ENCODE measurements around the gene AMY1C. TPM values are rescaled to one million over a fixed set of nuclear protein-coding genes. Genes with fewer than 3 reads are reported as not detected.

AMY1C gene
- total RNA-seq, 4 donors from 2014 or later, result not detected

DNA sequence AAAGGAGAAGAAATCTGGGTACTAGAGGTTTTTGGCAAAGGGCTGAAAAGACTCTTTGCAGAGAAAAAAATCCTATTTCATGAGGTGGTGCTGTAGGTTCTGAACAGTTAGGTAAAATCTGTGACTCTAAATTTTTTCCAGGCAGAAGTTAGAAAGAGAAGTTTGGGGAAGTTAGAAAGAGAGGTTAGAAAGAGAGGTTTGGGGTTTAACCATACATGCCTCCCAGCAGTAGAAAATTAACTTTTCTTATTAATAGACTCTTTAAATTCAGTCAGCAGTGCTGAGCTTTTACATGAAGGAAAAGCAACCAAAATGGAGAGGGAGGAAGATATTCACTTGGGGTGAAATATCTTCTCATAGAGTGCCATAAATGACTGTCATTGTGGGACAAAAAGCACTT lies 12.2 kb downstream of the AMY1C start:
- Histone ChIP-seq H3K4me3 (no peak overlapping the region), H3K4me1 (no peaks in the 10 kb centered on the region), H3K36me3 (no peaks in the 10 kb centered on the region), H3K27ac (no peak overlapping the region), H3K9me3 (peaks cover 0 to 12% (median 0%) of the 10 kb centered on the region in 4 donors), H3K27me3 (no peaks in the 10 kb centered on the region)
- no peak for DNase-seq (ENCODE audit: low spot score in 2 of 2)
- TF ChIP-seq, protein P1, sequence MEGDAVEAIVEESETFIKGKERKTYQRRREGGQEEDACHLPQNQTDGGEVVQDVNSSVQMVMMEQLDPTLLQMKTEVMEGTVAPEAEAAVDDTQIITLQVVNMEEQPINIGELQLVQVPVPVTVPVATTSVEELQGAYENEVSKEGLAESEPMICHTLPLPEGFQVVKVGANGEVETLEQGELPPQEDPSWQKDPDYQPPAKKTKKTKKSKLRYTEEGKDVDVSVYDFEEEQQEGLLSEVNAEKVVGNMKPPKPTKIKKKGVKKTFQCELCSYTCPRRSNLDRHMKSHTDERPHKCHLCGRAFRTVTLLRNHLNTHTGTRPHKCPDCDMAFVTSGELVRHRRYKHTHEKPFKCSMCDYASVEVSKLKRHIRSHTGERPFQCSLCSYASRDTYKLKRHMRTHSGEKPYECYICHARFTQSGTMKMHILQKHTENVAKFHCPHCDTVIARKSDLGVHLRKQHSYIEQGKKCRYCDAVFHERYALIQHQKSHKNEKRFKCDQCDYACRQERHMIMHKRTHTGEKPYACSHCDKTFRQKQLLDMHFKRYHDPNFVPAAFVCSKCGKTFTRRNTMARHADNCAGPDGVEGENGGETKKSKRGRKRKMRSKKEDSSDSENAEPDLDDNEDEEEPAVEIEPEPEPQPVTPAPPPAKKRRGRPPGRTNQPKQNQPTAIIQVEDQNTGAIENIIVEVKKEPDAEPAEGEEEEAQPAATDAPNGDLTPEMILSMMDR (IDR thresholded peaks at IDR 0.05), result no peak
- TF ChIP-seq EP300 (IDR thresholded peaks at IDR 0.05) (no peak), POLR2A (IDR thresholded peaks at IDR 0.05) (no peak)

DNA sequence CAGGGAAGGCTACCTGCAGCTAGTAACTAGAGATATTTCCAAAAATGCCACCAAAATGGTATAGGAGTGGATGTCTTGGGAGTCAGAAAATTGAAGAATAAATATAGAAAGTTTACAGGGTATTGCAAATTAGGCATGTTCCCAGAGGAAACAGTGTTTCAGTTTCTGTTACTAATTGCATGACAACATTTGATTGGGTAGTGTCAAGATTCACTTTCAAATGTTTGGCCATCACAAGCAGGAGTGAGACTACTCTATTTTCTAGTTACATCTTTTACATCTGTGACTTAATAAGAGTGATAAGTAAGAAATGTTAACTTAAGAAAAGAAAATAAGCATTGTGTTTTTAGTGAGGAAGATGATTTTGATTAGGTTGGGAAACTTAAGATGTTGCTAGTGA lies 30.2 kb downstream of the AMY1C start:
- no peak overlapping the region for H3K4me3 ChIP-seq
- H3K27ac ChIP-seq, result no peak overlapping the region
- no peaks in the 10 kb centered on the region for H3K36me3 ChIP-seq
- H3K4me1 ChIP-seq, result no peaks in the 10 kb centered on the region
- no peaks in the 10 kb centered on the region for H3K9me3 ChIP-seq
- TF ChIP-seq EP300 (IDR thresholded peaks at IDR 0.05) (no peak), POLR2A (IDR thresholded peaks at IDR 0.05) (no peak)
- TF ChIP-seq, protein P1 (IDR thresholded peaks at IDR 0.05), result no peak
- H3K27me3 ChIP-seq, result no peaks in the 10 kb centered on the region
- DNase-seq (ENCODE audit: low spot score in 2 of 2), result no peak

DNA sequence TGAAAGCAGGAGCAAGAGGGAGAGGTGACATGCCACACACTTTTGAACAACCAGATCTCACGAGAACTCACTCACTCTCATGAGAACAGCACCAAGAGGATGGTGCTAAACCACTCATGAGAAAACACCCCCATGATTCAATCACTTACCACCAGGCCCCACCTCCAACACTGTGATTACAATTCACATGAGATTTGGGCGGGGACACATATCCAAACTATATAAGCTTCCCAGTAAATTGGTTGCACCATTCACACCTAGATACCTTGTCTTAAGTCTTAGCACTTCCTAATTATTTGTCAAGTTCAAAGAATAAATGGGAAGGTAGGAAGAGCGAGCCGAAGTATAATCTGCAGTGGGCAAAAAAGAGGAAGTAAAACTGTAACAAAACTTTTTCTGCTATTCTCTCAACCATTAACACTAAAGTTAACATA lies 34.3 kb downstream of the AMY1C start:
- no peak for DNase-seq (ENCODE audit: low spot score in 2 of 2)
- no peak for TF ChIP-seq EP300 (IDR thresholded peaks at IDR 0.05)
- TF ChIP-seq POLR2A (IDR thresholded peaks at IDR 0.05), result no peak
- TF ChIP-seq, protein P1 (IDR thresholded peaks at IDR 0.05), result no peak
- Histone ChIP-seq H3K4me1 (no peaks in the 10 kb centered on the region), H3K36me3 (no peaks in the 10 kb centered on the region), H3K4me3 (no peak overlapping the region), H3K27me3 (no peaks in the 10 kb centered on the region), H3K27ac (no peak overlapping the region), H3K9me3 (no peaks in the 10 kb centered on the region)
- WGBS, 2 donors, result 69 to 70% methylated on average over 4 of the region's 4 CpGs

DNA sequence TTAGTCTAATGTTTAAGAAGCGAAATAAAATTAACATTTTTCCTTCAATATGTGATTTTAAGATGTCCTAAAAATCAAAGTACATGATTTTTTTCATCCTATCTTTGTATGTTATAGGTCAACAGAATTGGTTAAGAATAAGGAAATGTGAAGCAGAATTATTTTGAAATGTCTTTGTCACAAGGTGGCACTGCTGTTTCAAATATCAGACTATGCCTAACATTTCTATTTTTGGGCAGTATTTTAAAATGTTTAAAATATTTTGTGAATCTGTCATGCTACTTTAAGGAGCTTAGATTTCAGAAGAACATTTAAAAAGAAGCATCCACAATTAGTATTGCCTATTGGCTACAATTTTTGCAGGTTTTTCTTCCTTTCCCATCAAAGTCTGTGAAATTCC lies 38.7 kb downstream of the AMY1C start:
- Histone ChIP-seq H3K9me3 (no peaks in the 10 kb centered on the region), H3K4me1 (no peaks in the 10 kb centered on the region), H3K27me3 (no peaks in the 10 kb centered on the region), H3K36me3 (no peaks in the 10 kb centered on the region), H3K4me3 (no peak overlapping the region), H3K27ac (no peak overlapping the region)
- TF ChIP-seq EP300 (IDR thresholded peaks at IDR 0.05) (no peak), POLR2A (IDR thresholded peaks at IDR 0.05) (no peak)
- TF ChIP-seq, protein P1 (IDR thresholded peaks at IDR 0.05), result no peak
- DNase-seq (ENCODE audit: low spot score in 2 of 2), result no peak
- WGBS, 2 donors, result 18 to 32% methylated on average over 1 of the region's 1 CpG

DNA sequence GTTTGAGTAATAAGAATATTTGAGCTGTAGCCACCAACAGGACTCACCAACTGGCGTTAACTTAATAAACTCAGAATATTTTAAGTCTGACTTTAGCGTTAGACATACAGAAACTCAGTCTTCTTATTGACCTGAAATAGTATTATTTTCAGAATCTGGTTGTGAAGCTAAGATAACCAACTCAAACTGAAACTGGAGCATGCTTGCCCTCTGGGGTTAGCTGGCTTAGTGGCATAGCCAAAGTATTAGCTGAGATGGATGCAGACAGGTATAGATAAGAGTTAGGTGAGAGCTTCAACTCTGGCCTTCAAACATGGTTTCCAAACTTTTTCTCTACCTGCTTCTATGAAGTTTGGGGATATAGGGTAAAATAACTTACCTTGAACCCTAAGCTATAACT lies 40.5 kb downstream of the AMY1C start:
- no peaks in the 10 kb centered on the region for H3K27me3 ChIP-seq
- 77 to 87% methylated on average over 2 of the region's 2 CpGs for WGBS, 2 donors

More for the DNA sequence above, 40.5 kb downstream of the AMY1C start:
- no peak for DNase-seq (ENCODE audit: low spot score in 2 of 2)
- no peaks in the 10 kb centered on the region for H3K36me3 ChIP-seq
- H3K9me3 ChIP-seq, result no peaks in the 10 kb centered on the region
- H3K4me3 ChIP-seq, result no peak overlapping the region
- TF ChIP-seq, protein P1 (IDR thresholded peaks at IDR 0.05), result no peak
- TF ChIP-seq POLR2A (IDR thresholded peaks at IDR 0.05) (no peak), EP300 (IDR thresholded peaks at IDR 0.05) (no peak)
- H3K27ac ChIP-seq, result no peak overlapping the region
- no peaks in the 10 kb centered on the region for H3K4me1 ChIP-seq

Other genes with a start within 250 kb of the AMY1C start
- 10 to 100 TPM; 50.1 to 87.4 (median 81.2) TPM for gene RNPC3, start 224.2 kb upstream of the AMY1C start, total RNA-seq
- gene AMY2B, start 178.3 kb upstream of the AMY1C start, total RNA-seq, result 100 to 1,000 TPM in 1 of 4 donors, 10 to 100 TPM in 3; 46.2 to 100 (median 74.3) TPM
- gene AMY2A, start 132.5 kb upstream of the AMY1C start, total RNA-seq, result 1 to 10 TPM in 3 of 4 donors, not detected in 1; 1.4 to 1.8 (median 1.5) TPM
- gene AMY1A, start 94.1 kb upstream of the AMY1C start, total RNA-seq, result not detected
- not detected for gene AMY1B, start 53.7 kb upstream of the AMY1C start, total RNA-seq